HG03159 (cell line): ENCODE measurements around the gene PAH.

Source experiments
- ATAC-seq: cut with Tn5 transposase; IDR thresholded peaks from one replicate; pipeline ENCODE4 v1.9.1; 2021; ENCODE audit warnings: mild to moderate bottlenecking, moderate library complexity; ENCODE audit not compliant: unreplicated experiment

Gene PAH

DNA sequence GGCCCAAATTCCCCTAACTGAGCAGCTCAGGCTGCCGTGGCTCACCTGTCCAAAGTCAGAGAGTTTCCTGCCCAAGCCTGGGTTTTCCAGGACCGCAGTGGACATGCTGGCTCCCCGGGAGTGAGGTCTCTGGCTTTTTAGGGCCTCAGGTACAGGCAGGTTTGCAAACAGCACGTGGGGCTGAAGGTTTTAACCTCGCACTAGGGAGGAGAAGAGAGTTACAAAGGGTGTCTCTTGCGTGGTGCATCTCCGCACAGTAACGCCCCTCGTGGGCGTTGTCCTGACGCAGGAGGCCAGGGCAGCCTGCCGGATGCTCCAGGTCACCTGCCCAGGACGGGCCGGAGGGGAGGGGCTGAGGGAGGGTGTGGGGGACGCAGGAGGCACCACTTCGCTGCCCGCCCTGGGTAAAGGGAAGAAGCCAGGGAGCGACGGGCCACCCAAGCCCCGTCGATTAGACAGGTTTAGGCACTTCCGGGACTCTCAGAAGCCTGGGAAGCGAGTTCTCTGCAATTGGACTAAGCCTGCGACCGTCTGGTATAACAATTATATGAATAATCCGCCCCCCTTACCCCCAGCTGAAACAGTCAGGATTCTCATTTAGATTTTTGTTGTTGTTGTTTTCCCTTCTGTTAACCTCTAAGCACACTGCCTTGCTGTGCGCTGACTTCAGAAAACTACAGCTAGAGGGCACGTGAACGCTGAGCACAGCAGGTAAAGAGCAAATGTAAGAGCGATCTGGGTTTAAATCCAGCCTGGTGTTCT is at the start of gene PAH:
Gene PAH, minus strand, starts transcription at position 219 of the 762 bp plus-strand sequence. Its CDS starts 114 bp downstream, at position 105.
- peak; percentile 72 for ATAC-seq

DNA sequence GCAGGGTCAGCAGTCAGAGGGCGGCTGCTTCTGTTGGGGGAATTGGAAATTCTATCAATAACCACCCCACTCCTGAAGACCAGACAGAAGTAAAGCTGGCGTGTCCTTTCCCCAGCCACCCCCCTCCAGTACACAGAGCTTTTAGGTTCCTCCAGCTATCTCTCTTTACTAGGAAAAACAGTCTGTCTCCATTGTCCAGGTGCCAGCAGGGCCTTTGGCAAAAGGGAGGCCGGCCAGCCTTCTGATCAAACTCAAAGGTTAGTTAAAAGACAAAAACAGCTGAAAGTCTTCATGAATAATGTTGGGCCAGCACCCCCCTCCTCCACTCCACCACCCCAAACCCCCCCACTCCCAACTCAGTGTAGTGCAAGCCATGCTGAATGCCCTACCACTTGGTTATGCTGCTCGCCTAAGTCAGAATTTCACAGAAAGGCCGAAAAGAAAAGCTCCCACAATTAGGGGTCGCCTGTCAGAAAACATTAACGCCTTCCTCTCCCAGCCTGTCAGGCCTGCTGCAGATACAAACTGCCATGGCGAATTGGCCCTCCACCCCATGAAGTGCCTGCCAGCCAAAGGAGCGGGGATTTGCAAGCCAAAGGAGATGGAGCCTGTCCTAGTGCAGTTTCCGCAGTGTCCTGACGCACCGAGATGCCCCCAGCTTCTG is 49.3 kb upstream of the PAH start:
- ATAC-seq: no peak

DNA sequence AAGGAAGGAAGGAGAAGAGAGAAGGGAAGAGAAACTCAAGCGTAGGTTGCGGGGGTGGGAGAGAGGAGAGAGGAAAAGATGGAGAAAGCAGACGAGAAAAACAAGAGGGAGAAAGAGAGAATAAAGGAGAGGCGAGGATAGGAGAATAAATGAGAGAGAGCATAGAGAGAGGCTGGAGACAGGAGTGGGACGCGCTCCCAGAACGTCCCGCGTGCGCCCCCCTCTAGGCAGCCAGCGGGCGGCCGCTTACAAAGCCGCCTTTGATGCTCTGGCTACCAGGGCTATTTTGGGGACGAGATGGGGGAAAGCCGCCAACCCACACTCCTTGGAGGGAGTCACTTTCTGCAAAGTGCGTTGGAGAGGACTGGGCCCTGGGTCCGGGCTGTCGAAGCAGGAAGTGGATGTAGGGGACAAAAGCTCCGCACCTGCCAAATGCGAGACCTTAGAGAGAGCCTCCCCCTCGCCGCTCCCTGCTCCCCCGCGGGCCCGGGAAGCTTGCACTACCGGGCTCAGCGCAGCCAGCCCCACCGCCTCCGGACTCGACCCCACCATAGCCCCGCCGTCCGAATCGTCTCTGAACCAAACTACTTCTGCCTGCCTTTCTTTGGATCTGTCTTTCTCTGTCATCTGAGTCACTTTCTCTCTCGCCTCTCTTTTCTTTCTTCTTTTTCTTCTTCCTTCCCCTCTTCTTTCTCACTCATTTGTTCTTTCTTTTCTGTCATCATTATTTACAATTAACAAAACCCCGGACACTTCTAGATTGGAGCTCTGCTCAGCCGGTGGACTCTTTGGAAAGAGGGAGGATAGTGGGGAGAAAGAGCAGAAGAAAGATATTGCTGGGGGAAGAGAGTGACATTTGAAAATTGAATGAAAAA is 48.5 kb upstream of the PAH start:
- no peak for ATAC-seq

DNA sequence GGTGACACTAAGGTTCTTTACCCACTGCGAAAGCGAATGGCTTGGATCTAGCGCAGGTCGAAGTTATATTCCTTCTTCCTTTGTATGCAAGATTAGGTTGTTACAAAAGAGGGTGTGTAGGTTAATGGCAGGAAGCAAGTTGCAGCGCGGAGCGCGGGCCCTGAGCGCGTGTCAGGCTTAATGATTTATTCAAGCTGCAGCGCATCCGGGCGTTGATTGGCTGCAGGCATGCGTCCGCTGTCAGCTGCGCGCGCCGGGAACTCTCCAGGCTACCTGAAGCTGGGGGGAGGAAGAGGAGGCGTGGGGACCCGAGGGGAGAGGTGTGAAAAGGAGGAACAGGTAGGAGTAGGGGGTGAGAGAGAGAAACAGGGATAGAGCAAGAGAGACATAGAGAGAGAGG is 47.8 kb upstream of the PAH start:
- peak; percentile 73 for ATAC-seq

DNA sequence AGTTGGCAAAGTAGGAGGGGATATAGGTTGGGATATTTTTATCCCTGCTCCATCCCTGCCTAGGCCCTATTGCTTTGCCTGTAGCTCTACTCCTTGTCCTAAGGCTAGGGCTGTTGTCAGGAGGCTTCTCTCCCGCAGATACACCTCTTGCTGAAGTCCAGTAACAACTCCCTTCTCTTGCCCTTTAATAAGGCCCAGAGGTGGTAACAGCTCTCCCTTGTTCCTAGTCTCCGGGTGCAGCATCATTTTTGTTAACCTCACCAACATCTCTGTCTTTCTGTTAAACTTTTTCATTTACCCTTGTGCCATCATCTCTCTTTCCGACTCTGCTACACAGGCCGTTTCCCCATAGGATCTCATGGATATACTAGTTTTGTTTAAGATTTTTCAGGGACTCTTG is 46.8 kb upstream of the PAH start:
- ATAC-seq: no peak

DNA sequence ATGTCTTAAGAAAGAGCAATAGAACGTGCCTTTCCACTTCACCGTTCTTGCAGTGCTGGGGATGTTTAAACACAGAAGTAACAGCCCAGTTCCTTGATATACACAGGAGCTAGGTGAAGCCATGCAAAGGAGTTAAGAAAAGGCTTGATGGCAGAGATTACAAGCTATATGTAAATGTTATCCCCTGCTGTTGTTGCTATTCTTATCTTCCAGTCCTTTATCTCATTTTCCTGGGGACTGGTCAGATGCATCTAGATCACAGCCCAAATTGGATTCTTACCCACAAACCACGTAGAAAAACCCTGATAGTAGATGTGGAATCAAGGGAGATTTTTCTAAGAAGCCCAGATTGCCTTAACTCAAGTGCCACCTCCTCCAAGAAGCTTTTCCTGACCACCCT is 45.9 kb upstream of the PAH start:
- ATAC-seq: no peak

DNA sequence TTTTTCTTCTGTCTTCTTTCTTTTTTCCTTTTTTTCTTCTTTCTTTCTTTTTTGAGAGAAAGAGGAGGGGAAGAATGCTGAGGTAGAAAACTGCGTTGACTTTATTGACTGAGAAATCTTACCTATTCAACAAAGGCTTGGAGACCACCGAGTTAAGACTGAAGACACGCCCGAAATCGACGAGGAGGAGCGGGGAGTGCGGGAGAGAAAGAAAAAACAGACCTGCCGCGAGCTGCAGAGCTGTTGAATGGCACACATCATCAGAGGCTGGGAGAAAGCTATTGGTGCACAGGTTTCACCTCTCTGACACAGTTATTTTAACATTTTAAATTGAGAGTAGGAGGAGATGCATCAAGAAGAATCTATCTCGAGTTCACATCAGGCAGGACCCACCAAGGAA is 45.5 kb upstream of the PAH start:
- no peak for ATAC-seq

DNA sequence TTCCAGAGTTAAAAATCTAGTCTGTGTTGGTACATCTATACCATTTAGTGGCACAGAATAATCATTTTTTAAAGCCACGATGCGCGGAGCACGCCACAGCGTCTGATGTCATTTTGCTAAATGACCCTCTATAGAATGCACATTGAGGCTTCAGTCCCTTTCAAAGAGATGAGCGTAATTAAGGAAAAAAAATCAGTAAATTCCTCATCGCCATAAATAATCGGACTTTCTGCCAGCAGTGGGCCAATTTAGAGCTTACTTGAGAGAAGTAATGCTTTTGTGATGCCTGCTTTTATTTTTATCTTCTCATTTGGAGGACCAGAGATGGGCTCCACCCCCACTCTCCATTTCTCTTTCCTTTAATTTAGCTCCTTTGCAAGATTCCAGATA is 44.4 kb upstream of the PAH start:
- ATAC-seq: no peak

DNA sequence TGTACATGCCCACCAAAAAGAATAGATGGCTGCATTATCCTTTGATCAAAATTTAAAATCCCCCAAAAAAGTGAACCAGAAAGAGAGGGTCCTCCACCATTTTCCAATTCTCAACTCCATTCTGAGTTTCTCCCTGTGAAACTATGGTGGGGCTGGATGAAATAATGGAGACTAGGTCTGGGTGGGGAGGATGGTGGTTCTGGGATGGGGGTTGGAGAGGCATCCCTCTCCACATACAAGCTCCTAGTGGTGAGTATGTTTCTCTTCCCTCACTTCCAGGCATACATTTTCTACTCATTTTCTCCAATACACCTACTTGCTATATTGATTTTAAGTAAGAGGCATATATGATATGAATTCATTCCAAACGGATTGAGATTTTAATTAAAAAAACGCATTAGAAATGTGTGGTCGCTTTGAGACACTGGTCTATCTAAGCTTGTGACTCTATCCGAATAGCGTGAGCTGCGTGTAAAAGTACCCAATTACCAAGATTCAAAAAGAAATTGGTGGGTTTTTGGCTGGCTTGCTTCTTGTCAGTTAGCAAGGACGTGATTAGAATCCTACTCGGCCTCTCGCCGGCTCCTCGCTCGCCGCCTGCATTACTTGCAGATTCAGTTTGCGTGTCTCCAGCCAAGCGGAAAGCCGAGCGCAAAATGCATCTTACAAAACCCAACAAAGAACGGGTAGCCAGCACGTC is 43.9 kb upstream of the PAH start:
- no peak for ATAC-seq

DNA sequence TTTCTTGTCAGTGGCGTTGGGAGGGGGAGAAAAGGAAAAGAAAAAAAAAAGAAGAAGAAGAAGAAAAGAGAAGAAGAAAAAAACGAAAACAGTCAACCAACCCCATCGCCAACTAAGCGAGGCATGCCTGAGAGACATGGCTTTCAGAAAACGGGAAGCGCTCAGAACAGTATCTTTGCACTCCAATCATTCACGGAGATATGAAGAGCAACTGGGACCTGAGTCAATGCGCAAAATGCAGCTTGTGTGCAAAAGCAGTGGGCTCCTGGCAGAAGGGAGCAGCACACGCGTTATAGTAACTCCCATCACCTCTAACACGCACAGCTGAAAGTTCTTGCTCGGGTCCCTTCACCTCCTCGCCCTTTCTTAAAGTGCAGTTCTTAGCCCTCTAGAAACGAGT is 42.3 kb upstream of the PAH start:
- ATAC-seq: no peak

DNA sequence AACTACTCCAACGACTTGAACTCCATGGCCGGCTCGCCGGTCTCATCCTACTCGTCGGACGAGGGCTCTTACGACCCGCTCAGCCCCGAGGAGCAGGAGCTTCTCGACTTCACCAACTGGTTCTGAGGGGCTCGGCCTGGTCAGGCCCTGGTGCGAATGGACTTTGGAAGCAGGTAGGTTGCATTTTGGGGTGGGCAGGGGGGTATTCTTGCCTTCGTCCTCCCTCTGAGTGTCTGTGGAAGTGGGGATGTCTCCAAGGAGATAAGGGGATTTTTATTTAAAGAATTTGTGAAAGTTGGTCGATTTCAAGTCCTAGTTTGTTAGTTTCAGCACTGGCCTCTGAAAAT is 41.8 kb upstream of the PAH start:
- no peak for ATAC-seq

DNA sequence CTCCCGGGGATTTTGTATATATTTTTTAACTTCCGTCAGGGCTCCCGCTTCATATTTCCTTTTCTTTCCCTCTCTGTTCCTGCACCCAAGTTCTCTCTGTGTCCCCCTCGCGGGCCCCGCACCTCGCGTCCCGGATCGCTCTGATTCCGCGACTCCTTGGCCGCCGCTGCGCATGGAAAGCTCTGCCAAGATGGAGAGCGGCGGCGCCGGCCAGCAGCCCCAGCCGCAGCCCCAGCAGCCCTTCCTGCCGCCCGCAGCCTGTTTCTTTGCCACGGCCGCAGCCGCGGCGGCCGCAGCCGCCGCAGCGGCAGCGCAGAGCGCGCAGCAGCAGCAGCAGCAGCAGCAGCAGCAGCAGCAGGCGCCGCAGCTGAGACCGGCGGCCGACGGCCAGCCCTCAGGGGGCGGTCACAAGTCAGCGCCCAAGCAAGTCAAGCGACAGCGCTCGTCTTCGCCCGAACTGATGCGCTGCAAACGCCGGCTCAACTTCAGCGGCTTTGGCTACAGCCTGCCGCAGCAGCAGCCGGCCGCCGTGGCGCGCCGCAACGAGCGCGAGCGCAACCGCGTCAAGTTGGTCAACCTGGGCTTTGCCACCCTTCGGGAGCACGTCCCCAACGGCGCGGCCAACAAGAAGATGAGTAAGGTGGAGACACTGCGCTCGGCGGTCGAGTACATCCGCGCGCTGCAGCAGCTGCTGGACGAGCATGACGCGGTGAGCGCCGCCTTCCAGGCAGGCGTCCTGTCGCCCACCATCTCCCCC is 41.2 kb upstream of the PAH start:
- peak; percentile 53 for ATAC-seq

DNA sequence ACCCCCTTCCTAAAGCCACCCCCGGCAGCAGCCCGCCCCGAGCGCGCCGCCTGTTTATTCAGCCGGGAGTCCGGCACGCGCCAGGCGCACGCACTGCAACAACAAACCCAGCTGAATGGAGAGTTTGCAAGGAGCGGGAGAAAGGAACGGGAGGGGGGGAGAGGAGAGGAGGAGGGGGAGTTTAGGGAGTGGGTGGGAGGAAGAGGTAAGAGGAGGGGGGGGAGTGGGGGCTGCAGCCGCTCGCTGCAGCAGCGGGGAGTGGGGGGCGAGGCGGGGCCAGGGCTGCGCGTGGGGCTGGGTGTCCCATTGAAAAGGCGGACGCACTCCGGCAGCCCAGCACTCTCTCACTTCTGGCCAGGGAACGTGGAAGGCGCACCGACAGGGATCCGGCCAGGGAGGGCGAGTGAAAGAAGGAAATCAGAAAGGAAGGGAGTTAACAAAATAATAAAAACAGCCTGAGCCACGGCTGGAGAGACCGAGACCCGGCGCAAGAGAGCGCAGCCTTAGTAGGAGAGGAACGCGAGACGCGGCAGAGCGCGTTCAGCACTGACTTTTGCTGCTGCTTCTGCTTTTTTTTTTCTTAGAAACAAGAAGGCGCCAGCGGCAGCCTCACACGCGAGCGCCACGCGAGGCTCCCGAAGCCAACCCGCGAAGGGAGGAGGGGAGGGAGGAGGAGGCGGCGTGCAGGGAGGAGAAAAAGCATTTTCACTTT is 40.5 kb upstream of the PAH start, which contains the start of gene ASCL1:
Gene ASCL1, plus strand, starts transcription at position 336 of the 712 bp plus-strand sequence. CDS start 571 bp downstream, outside the sequence.
- peak; percentile 39 for ATAC-seq

DNA sequence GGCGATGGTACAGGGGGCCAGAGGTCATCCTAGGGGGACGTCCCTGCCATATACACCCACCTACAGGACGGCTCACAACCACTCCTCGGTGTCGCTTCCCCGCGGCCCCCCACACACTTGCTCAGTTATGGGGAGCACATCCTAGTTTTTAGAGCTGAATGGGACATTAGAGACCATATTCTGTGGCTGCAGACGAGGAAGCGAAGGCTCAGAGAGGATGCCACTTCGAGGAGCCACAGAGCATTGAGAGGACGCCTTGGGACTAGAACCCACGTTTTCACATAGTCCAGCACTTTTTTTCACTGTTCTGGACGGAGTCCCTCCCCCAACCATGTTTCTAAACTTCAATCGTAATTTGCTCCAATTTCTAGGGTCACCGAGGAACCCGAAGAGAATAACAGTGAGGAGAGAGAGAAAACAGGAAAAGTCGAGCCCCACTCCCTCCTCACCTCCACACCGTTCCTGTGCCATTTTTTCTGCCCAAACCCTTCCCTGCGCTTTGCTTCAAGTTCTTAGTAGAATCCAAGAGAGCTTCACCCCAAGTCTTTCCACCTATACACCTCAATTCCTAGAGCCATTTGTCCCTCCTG is 39.8 kb upstream of the PAH start:
- ATAC-seq: no peak

DNA sequence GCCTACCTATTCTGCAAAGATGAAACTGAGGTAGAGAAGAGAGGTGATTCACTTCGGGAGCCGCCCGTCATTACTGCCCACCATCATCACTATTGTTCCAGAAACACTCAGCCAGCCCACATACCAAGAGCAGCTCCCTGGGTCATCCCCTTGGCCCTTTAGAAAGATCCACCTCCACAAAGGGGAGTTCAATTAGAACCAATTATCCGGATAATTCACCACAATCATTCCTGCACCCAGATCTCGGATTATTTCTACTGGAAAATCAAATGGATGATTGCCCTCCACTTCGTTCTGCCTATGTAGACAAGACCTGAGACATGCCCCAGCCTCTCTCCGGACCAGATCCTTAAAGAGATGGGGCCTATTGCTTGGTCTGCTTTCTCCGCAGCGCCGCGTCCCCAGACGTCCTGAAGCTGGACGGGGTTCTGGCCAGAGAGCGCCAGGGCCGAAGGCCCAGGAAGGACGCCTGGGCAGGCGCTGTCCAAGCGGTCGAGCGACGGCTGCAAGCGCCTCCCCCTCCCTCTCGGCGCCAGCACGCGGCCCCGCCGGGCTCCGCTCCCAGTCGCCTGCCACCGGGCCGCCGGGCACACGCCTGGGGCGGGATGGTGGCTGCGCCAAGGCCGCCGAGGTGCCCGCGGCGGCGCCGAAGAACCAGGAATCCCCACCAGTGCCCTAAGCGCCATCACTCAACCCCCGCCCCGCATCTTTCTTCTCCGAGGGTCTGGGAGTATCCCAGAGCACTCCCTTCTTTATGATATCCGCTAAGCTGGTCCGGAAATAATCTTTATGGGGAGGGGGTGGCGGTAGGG is 39.1 kb upstream of the PAH start:
- no peak for ATAC-seq

DNA sequence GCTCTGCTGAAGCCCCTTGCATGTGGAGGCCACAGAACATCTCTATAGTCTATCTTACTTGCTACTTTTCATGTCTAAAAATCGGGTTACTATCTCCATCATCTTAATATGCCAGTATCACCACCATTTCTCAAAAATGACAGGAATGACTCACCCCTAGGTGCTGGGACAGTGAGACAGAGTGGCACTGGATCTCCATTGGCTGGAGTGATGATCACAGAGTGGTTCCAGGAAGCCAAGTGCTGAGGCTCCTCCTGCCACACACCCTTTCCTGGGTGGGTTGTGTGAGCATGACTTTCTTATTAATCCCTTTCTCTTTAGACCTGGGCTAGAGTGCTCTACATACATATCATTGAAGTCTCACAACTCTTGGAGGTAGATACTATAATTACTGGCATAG is 37.1 kb upstream of the PAH start:
- ATAC-seq: no peak

DNA sequence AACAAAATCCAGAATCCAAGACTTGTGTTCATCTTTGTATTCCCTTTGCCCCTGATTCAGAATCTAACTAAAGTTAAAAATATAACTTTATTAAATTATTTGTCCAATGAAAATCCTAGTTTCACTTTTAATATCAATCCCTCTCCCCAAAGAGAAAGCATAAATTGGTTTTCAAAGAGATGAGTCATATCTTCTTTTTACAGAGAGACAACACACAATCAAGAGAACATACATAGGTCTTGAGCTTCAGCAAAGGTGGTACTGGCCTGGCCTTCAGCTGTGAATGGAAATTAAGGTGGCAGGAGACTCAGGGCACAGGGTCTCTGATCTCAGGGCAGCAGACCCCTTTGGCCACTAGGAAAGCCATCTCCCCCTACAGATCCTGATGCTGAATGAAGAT is 36.2 kb upstream of the PAH start:
- no peak for ATAC-seq

DNA sequence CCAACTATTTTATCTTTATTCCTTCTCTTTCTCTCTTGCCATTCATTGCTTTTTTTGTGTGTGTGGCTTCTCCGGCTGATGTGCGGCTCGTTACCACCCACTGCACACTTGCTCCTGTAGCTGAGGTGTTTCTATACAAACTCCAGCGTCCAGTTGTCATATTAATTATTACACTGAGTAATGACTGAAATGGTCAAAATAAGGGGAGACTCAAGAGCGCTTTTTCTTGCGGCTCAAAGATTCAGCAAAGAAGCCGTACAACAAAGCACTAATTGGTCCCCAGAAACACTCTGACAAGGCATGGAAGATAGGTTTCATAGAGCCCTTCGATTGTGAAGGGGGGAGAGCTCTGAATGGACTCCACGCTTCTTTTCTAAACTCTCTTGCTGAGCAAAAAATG is 34.8 kb upstream of the PAH start:
- ATAC-seq: no peak
